ENCODE measurements around the gene MUC4.

DNA sequence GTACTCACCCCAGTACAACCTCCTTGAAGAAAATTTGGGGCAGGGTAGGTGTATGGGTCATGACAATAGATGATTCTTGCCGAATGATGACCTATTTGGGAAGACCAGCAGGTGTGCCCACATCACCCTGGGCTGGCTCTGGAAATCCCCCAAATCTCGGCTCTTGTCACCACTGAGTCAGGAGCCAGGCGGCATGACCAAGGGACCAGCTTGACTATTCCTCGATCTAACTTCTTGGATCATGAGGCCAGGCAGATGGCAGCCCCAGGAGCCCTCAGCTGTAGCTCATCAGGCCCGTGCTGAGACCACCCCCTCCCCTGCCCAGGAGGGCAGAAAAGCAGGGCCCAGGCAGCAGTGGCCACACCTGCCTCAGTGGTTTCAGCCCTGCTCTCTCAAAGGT, 9.2 kb upstream of the MUC4 start:
- no peak for TF ChIP-seq CTCF (IDR thresholded peaks at IDR 0.05)
- no peak for TF ChIP-seq POLR2A (IDR thresholded peaks at IDR 0.05)
- no peak for TF ChIP-seq POLR2AphosphoS5 (IDR thresholded peaks at IDR 0.05)

Data from gastroesophageal sphincter (tissue), 3 donors.